GM19452 (cell line): ENCODE measurements around the gene PNLDC1.
A peak's percentile ranks its signal among the peaks of the same experiment; 100 is the strongest.

Experiments
- ATAC-seq: cut with Tn5 transposase; IDR thresholded peaks from one replicate; pipeline ENCODE4 v1.9.1; 2021; ENCODE audit not compliant: unreplicated experiment

The PNLDC1 gene

GRCh38 chr6:159800141-159800865 lies at the start of gene PNLDC1:
Gene PNLDC1, plus strand, starts transcription at chr6:159800276. Its CDS starts 32 bp downstream, at chr6:159800308.
- no peak for ATAC-seq

- no peak for ATAC-seq
Observed at GRCh38 chr6:159751448-159751847, 48.6 kb upstream of the PNLDC1 start.

- ATAC-seq: no peak
Observed at GRCh38 chr6:159753081-159753872, 46.8 kb upstream of the PNLDC1 start.

GRCh38 chr6:159754401-159754800 lies 45.7 kb upstream of the PNLDC1 start:
- ATAC-seq: no peak

GRCh38 chr6:159754959-159755914 lies 44.8 kb upstream of the PNLDC1 start:
- no peak for ATAC-seq

GRCh38 chr6:159756508-159756907 lies 43.6 kb upstream of the PNLDC1 start:
- no peak for ATAC-seq

GRCh38 chr6:159758031-159759001 lies 41.8 kb upstream of the PNLDC1 start:
- no peak for ATAC-seq

- ATAC-seq: no peak
Observed at GRCh38 chr6:159759645-159760044, 40.4 kb upstream of the PNLDC1 start.

- no peak for ATAC-seq
Observed at GRCh38 chr6:159760602-159761057, 39.4 kb upstream of the PNLDC1 start.

- peak; percentile 3 for ATAC-seq
Observed at GRCh38 chr6:159761129-159761872, 38.8 kb upstream of the PNLDC1 start.

GRCh38 chr6:159761873-159762680 lies 38.0 kb upstream of the PNLDC1 start, which contains the start of gene ACAT2:
Gene ACAT2, plus strand, starts transcription at chr6:159762045. Its CDS starts 43 bp downstream, at chr6:159762088.
- peak; percentile 98 for ATAC-seq

GRCh38 chr6:159762681-159763293 lies 37.3 kb upstream of the PNLDC1 start:
- ATAC-seq: peak; percentile 4

GRCh38 chr6:159766906-159767305 lies 33.2 kb upstream of the PNLDC1 start:
- no peak for ATAC-seq

GRCh38 chr6:159769470-159769869 lies 30.6 kb upstream of the PNLDC1 start:
- no peak for ATAC-seq

- ATAC-seq: no peak
Observed at GRCh38 chr6:159772196-159772595, 27.9 kb upstream of the PNLDC1 start.

- no peak for ATAC-seq
Observed at GRCh38 chr6:159777240-159777904, 22.7 kb upstream of the PNLDC1 start.

- ATAC-seq: no peak
Observed at GRCh38 chr6:159778131-159778530, 21.9 kb upstream of the PNLDC1 start.
